MV-4-11 (cell line): ENCODE measurements around the gene APOL6.
"Not testable (repeated sequence)": the region's sequence is repeated elsewhere in the genome, so short reads cannot be mapped to it uniquely, and the experiment has no call there.

Source experiments
- DNase-seq: peaks from one replicate; lab custom pipeline; 2025; lab: John Stamatoyannopoulos, UW

APOL6 gene

DNA sequence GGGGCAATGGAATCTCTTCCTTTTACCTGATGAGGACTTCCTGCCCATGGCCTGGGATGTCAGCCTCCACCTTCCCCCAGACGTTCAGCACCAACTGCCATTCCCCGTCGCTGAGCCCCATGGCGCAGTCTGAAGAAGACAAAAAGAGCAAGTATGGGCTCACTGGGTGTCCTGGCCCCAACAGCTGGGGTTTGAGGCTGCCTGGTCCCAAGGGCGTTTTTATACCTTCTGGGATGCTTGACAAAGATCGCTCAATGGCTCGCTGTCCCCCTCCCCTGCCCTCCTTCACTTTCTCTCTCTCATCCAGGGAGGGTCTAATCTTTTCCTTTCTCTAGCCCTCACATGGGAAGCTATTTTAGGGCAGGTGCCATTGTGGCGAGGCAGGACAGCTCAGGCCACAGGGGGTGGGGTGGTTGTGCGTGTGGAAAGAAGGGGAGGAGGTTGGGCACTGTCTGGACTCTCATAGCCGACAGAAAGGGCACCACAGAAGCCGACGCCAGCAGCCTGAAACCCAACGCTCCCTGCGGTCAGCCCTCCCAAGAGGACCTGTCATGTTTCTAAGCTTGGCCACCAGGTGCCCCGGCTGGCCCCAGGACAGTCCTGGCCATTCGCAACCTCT, 31.0 kb upstream of the APOL6 start, which contains the start of gene MB:
MB (minus strand) TSS at position 193 of the 619 bp plus-strand sequence; CDS start at position 121, 72 bp downstream.
- DNase-seq = no peak

- DNase-seq = no peak
Observed at GRCh38 chr22:35618427-35619223, 29.6 kb upstream of the APOL6 start.

GRCh38 chr22:35619336-35620094, 28.7 kb upstream of the APOL6 start:
- DNase-seq = no peak

GRCh38 chr22:35620624-35621251, 27.5 kb upstream of the APOL6 start:
- no peak for DNase-seq

GRCh38 chr22:35621451-35621850, 26.8 kb upstream of the APOL6 start:
- no peak for DNase-seq

- no peak for DNase-seq
Observed at GRCh38 chr22:35622191-35622913, 25.9 kb upstream of the APOL6 start.

DNA sequence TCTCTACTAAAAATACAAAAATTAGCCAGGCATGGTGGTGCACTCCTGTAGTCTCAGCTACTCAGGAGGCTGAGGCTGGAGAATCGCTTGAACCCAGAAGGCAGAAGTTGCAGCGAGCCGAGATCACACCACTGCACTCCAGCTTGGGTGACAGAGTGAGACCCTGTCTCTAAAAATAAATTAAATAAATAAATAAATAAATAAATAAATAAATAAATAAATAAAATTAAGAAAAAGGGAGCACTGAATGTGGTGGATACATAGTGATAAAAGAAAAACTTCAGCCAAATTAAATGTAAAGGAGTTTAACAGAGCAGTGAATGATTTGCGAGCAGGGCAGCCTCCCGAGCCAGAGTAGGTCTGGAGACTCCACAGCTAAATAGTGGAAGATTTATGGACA, 24.4 kb upstream of the APOL6 start:
- DNase-seq = not testable (repeated sequence)

GRCh38 chr22:35624547-35624946, 23.7 kb upstream of the APOL6 start:
- DNase-seq = no peak

DNA sequence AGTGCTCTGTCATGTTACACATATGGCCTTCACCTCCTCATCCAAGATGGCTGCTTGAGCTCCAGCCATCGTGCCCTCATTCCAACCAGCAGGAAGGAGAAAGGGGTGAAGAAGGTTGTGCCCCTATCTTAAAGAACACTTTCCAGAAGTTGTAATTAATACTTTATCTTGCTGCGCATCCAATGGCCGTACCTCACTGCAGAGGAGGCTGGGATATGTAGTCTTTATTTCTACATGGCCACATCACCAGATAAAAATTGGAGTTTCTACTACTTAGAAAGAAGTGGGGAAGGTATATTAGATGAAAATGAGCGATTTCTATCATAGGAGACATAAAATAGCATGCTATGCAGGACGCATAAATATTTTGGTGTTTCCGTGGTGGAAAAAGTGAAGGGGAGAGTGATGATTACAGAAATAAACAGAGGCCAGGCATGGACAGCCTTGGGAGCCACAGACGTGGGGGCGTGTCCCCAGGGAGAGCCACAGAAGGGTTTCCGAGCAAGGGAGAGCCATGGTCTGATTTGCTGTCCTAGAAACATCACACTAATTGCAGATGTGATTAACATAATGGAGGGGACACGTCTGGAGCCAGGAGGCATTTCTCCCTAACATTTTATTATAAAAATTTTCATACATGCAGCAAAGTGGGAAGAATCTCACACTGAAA, 22.3 kb upstream of the APOL6 start:
- no peak for DNase-seq

- DNase-seq = no peak
Observed at GRCh38 chr22:35627267-35628041, 20.8 kb upstream of the APOL6 start.

- DNase-seq = no peak
Observed at GRCh38 chr22:35628732-35629131, 19.5 kb upstream of the APOL6 start.

DNA sequence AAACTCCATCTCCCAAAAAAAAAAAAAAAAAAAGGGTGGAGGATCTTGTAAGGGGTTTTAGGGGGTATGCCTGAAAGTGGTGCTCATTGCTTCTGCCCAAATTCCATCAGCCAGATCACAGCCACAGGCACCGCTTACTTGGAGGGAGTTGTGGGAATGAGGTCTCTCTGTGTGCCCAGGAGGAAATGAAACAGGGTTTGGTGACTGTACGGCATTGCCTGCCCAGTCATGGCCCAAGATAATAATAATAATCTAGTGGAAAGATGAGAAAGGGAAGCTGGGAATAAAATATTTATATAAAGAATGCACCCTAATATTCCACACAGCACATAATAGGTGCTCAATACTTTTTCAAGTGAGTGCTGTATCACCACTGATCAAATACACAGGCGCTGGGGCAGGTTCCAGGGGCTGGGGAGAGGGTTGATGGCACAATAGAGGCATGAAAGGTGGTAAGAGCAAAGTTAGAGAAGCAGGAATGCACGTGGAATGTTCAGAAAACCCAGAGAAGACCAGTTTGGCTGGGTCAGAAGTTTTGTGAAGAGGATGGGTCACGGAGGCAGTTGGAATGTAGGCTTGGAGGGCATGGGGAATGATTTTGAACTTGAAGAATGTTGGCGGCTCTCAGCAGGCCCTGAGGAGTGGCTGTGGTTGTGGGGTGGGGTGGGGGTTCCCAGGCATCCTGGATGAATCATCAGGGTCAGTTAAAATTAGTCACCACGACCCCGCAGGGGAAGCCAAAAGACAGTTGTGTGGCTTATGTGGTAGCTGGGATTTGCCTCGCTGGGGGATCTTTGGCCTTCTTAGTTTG, 18.6 kb upstream of the APOL6 start:
- DNase-seq = peak; percentile 85

GRCh38 chr22:35630387-35630793, 17.9 kb upstream of the APOL6 start:
- DNase-seq = no peak

DNA sequence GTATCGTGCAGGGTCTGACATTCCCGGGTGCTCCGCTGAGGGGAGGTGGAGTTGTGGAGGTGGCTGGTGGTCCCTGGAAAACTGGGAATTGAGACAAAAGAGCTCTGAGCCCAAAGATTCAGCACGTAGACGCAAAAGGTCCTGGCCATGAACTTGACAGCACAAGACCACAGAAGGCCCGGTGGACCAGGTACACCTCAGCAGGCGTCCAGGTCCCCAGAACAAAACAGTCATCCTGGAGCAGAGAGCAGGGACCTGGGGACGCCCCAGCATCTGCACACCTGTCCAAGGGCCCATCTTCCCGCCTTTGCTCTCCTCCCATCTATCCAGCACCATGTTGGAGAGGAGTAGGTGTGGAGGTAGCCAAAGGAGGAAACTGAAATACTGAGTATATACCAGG, 17.4 kb upstream of the APOL6 start:
- DNase-seq = no peak

- DNase-seq = peak; percentile 47
Observed at GRCh38 chr22:35631597-35631996, 16.6 kb upstream of the APOL6 start.

DNA sequence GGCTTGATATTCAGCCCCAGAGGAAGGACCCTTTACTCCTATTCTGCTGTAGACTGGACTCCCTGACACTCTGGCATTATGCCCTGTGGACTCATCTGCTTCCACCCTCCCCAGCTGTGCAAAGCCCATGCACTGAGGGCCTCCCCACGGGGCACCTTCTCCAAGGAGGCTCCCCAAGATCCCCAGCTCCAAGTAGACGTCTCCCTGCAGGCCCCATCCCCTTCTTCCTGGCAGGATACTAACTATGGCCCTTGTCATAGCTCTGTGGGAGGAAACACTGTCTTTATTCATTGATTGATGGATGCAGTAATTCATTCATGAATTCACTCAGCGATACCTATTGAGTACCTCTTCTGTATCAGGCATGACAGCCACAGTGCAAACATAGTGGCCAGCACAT, 15.3 kb upstream of the APOL6 start:
- no peak for DNase-seq

DNA sequence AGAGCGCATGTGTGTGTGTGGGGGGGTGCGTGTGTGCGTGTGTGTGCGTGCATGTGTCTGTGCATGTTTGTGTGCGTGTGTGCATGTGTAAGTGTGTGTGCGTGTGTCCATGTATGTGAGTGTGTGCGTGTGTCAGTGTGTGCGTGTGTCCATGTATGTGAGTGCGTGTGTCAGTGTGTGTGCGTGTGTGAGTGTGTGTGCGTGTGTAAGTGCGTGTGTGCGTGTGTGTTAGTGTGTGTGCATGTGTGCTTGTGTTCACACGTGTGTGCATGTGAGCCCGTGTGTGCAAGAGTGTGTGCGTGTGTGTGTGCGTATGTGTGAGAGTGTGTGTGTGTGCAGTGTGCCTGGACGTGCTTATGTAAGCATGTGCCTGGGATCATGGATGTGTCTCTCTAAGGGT, 14.7 kb upstream of the APOL6 start:
- no peak for DNase-seq

- DNase-seq = peak; percentile 32
Observed at GRCh38 chr22:35634015-35634414, 14.2 kb upstream of the APOL6 start.

GRCh38 chr22:35634943-35635540, 13.2 kb upstream of the APOL6 start:
- DNase-seq = no peak
